GM21737 (cell line): ENCODE results near the gene TRAPPC4.
"Not testable (repeated sequence)": the region's sequence is repeated elsewhere in the genome, so short reads cannot be mapped to it uniquely, and the experiment has no call there.

ENCODE experiments used
- ATAC-seq: cut with Tn5 transposase; IDR thresholded peaks from one replicate; pipeline ENCODE4 v1.9.1; 2021; ENCODE audit warnings: mild to moderate bottlenecking, moderate library complexity; ENCODE audit not compliant: unreplicated experiment

The TRAPPC4 gene

GRCh38 chr11:119012629-119013170 lies 5.9 kb upstream of the TRAPPC4 start:
- ATAC-seq, result no peak

- no peak for ATAC-seq
Measured at GRCh38 chr11:119014209-119014924, 4.2 kb upstream of the TRAPPC4 start.

DNA sequence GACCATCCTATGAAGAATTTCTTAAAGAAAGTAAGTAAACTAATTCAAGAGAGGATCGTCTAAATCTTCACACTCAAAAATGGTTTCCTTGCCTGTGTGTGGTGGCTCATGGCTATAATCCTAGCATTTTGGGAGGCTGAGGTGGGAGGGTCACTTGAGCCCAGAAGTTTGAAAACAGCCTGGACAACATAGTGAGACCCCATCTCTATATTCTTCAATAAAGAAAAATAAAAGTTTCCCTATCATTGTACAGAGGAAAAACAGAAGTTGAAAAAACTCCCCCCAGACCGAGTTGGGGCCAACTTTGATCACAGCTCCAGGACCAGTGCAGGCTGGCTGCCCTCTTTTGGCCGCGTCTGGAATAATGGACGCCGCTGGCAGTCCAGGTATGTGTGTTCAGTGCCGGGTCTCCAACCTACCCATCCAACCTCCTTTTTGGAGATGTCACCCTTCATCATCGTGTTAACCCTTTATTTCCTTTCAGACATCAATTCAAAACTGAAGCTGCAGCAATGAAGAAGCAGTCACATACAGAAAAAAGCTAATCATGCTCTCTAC lies 3.4 kb upstream of the TRAPPC4 start:
- ATAC-seq, result no peak

DNA sequence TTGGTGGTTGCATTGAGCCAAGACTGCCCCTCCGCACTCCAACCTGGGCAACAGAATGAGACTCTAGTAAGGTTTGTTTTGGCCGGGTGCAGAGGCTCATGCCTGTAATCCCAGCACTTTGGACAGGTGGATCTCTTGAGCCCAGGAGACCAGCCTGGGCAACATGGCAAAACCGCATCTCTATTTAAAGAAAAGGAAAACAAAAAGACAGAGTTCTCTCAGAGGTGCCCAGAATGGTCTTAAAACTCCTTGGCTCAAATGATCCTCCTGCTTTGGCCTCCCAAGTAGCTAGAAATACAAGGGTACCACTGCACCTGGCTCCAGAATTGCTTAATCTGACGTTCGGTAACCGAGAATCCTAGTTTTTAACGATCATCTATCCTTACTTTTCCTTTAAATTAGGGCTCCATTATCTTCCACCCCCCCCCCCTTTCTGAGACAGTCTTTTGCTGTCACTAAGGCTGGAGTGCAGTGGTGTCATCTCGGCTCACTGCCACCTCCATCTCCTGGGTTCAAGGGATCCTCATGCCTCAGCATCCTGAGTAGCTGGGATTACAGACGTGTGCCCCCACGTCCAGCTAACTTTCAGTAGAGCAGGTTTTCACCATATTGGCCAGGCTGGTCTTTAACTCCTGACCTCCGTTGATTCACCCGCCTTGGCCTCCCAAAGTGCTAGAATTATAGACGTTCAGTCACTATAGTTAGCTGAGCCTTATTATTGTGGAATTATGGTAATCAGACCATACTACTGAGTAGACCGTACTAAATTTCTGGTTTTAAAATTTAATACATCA lies 2.2 kb upstream of the TRAPPC4 start:
- ATAC-seq, result no peak

DNA sequence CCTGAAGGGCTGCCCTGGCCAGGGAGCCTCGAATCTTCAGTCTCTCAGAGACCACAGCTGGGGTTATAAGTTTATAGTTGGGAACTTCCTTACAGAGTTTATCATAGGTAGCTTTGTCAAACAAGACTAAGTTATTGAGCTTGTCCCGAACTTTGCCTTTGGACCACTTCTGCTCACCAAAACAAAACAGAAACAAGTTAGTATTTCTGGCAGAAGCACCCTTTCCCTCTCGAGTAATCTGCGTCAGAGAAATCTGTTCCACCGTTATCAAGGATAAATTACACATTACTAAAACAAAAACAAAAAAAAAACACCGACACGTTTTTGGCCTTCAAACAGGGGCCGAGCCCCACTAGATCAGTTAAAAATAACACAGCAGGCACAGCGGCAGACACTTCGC lies 1.2 kb upstream of the TRAPPC4 start:
- not testable (repeated sequence) for ATAC-seq

GRCh38 chr11:119019996-119020395 lies 1.4 kb downstream of the TRAPPC4 start:
- no peak for ATAC-seq

DNA sequence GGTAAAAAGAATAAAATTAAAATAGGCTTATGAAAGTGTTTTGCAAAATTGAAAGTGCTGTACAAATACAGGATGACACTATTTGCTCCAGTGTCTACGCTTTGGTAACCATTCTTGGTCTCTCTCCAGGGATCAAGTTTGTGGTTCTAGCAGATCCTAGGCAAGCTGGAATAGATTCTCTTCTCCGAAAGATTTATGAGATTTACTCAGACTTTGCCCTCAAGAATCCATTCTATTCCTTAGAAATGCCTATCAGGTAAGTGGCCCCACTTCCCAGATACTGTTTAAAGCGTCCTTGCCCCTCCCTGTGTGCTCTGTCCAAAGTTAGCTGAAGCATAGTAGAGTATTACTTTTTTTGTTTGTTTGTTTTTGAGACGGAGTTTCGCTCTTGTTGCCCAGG lies 3.1 kb downstream of the TRAPPC4 start:
- ATAC-seq, result no peak

- ATAC-seq, result no peak
Measured at GRCh38 chr11:119023741-119024140, 5.2 kb downstream of the TRAPPC4 start.

DNA sequence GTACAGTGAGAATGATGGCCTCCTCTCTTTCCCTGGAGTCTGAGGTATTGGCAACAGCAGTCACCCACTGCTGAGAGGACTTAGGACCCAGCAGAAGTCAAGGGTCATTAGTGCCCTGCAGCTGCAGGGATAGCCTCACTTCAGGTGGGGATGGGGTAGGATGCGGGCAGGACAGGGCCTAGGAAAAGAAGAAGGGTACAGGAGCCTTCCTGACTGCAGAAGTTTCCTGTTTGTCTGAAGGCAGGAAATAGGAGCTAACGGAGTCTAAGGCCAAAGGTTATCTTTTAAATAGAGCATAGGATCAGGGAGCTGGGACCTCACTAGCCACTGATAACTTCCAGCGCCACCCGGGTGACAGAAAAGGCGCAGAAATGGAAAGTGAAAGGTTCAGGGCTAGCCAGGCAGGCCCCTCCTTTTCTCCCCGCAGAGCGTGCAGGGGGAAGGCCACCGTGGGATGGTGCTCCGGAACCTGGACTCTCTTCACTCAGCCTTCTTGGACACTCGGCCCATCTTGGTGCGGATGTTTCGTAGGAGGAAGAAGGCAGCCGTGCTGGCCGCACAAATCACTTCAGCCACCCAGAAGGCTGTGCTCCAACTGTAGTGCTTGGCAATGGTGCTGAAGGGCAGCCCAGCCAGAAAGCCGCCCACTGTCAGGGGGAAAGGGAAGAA lies 6.0 kb downstream of the TRAPPC4 start:
- no peak for ATAC-seq

- no peak for ATAC-seq
Measured at GRCh38 chr11:119025099-119025473, 6.5 kb downstream of the TRAPPC4 start.

GRCh38 chr11:119025541-119025940 lies 7.0 kb downstream of the TRAPPC4 start:
- no peak for ATAC-seq

DNA sequence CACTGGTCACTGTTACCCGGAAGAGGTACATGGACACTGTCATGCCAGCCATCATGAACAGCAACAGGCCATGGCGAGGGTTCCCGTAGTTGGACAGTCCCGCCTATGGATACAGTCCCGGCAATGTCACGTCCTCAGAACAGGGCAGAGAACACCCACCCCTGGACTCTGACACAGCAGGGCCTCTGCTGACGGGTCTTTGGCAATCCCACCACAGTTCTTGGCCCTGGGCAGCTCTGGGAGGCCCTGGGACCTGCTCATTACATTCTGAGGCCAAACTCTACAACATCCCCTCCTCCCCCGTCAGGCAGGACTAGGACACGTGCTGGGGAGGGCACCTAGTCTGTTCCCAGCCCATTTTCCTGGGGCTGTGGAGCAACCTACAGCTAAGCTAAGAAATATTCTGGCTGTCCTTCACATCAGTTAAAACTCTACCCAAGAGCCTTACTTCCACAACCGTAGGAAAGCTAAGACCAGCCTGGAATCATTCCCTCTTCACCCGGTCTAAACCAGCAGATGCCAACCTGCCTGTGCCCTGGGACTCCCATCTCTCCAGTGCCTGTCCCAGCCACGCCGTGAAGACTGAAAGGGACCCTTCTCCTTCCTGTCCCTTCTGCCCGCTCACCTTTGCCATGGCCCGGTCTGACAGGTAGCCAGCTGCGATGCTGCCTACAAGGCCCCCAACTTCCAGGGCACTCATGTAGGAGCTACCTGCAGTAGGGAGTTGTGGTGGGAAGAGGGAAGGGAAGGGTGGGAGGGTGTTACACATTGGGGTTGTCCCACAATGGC lies 7.6 kb downstream of the TRAPPC4 start:
- no peak for ATAC-seq

GRCh38 chr11:119026970-119027369 lies 8.4 kb downstream of the TRAPPC4 start:
- ATAC-seq, result no peak

- no peak for ATAC-seq
Measured at GRCh38 chr11:119027561-119028345, 9.2 kb downstream of the TRAPPC4 start.

DNA sequence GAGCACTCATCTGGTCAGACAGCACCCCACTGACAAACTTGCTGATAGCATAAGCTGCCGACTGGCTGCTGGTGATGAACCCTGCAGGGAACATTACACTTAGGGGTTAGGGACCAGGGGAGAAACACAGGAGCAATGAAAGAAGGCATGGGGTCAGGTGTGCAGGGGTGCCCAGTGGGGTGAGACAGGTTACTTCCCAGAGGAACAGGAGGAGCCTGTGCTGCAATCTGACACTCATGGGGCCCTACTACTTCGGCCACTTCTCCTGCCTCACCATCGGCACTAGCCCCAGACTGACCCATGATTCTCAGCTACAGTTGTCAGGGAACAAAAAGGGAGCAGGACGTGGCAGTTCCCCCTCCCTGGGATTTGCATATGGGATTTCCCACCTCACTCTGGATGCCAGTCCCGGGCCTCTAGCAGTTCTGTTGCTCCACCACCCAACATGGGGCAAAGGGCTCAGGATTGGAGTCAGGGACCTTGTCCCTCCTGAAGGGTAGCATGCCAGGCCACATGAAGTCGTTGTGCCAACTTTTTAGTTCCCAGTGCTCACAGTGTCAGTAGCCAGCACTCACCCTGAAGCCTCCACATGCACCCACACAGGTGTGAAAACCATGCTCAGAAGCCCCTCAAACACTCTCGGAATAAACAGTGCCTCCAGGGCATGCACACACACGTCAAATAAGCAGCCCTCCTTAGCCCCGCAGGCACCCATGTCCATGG lies 9.9 kb downstream of the TRAPPC4 start:
- no peak for ATAC-seq

DNA sequence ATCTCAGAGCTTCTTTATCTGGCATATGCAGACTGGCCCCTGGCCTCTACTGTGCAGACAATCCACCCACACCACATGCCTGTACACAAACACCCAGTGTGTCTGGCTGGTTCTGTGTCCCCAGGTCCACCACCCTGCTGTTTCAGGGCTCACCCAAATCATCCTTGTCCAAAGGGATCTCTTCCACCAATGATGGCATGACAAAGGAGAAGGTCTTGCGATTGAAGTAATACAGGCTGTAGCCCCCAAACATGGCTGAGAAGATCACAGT lies 10.4 kb downstream of the TRAPPC4 start:
- no peak for ATAC-seq

GRCh38 chr11:119029340-119030028 lies 10.9 kb downstream of the TRAPPC4 start:
- ATAC-seq, result peak; percentile 2

DNA sequence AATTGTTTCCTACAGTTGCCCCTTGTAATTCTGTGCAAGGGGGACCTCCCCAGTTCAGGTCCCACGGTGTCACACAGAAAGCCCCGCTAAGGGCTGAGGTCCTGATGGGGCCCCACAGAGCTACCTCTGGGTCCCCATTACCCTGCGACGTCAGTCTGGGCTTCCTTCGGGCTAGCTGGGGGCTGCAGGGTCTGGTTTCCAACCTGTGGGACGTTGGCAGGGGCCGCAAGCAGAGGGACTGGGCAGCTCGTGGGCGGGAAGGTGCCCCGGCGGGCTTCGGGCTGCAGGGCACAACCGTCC lies 11.4 kb downstream of the TRAPPC4 start:
- peak; percentile 9 for ATAC-seq
